Measurements from ENCODE around the gene MAP3K20. TPM values are rescaled to one million over a fixed set of nuclear protein-coding genes. Genes with fewer than 3 reads are reported as not detected.

The MAP3K20 gene
- total and polyA plus RNA-seq, 2 experiments from 2014 or later, result 7.6 to 9.6 TPM

GRCh38 chr2:173145454-173145853, 69.8 kb downstream of the MAP3K20 start:
- H4K20me1 ChIP-seq (replicated peaks; ENCODE audit: insufficient read depth), result no peaks in the 10 kb centered on the region
- H3K27ac ChIP-seq (ENCODE audit: low read depth), result no peak overlapping the region
- Mint-ChIP-seq H3K27ac (no peak overlapping the region), H3K4me1 (no peaks in the 10 kb centered on the region), H3K9me3 (peaks cover 23% of the 10 kb centered on the region), H3K4me3 (no peak overlapping the region), H3K36me3 (ENCODE audit: low read depth) (peaks cover 23% of the 10 kb centered on the region), H3K27me3 (ENCODE audit: insufficient read depth, low read depth, poor library complexity) (no peaks in the 10 kb centered on the region)
- H3K4me1 ChIP-seq (ENCODE audit: insufficient read depth), result no peaks in the 10 kb centered on the region
- no peaks in the 10 kb centered on the region for H3K9me2 ChIP-seq (ENCODE audit: insufficient read depth)
- H3K4me2 ChIP-seq, result no peak overlapping the region
- no peak for DNase-seq (ENCODE audit: low spot score)
- peaks cover 3% of the 10 kb centered on the region; the same call in 1 of the 2 replicates for H3K36me3 ChIP-seq (ENCODE audit: insufficient read depth)
- H2AFZ ChIP-seq, result no peak overlapping the region
- ATAC-seq, result no peak
- no peaks in the 10 kb centered on the region for H3F3A ChIP-seq (replicated peaks; ENCODE audit: low read depth)
- H3K4me3 ChIP-seq, result no peak overlapping the region
- H3K79me2 ChIP-seq (replicated peaks; ENCODE audit: insufficient read depth), result no peaks in the 10 kb centered on the region
- TF ChIP-seq JUNB (IDR thresholded peaks at IDR 0.05; ENCODE audit: unreplicated experiment) (no peak), REST (IDR thresholded peaks at IDR 0.05; ENCODE audit: unreplicated experiment) (no peak), ZNF114 (CRISPR knock-in tag; IDR thresholded peaks at IDR 0.05) (no peak), EZH2 (IDR thresholded peaks at IDR 0.05; ENCODE audit: low read depth, unreplicated experiment) (no peak), NANOG (IDR thresholded peaks at IDR 0.05; ENCODE audit: borderline replicate concordance) (no peak), ZNF462 (CRISPR knock-in tag; IDR thresholded peaks at IDR 0.05) (no peak)
- H3K27me3 ChIP-seq (ENCODE audit: insufficient read depth), result no peaks in the 10 kb centered on the region
